Measurements from ENCODE around the gene ADAMTSL5. TPM values are rescaled to one million over a fixed set of nuclear protein-coding genes. Genes with fewer than 3 reads are reported as not detected.

The ADAMTSL5 gene
- 1 to 10 TPM; 2.9 to 3.5 TPM for total RNA-seq

DNA sequence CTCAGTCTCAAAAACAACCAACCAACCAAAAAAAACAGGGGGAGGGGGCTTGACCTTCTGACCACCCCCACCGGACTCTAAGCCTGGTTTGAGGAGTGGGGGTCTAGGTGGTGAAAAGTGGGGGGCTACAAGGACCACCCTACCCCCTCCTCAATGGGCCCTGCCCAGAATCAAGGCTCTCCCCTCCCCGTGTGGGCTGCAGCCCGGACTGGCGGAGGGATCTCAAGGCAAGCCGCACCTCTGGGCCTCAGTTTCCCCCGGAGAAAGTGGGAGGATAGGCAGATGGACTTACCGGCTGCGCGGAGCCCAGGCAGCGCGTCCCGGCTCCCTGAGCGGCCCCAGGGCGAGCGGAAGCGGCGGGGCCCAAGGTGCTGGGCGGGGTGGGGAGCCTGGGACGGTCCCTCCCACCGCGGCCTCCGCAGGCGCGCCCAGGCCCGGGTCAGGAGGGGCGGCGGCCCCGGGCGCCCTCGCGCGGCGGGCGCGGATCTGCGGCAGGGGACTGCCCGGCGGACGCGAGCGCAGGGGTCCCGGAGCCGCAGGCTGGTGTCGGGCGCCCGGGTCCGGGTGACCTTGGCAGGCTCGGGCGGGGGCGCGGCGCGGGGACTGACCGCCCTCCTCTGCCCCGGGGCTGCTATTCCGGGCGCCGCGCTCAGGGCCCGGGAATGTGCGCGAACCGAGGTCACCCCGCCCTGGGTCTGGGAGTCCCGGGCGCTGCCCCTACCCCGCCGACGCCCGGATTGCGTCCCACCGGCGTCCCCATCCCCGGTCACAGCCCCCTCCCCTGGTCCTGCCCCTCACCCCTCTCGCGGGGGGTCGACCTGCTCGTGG, at the start of gene ADAMTSL5:
Gene ADAMTSL5 (minus strand): TSS at position 349 of the 828 bp plus-strand sequence. CDS start 2,076 bp downstream, outside the sequence.
- DNase-seq: peak; percentile 78
- no peaks in the 10 kb centered on the region for H3K36me3 Mint-ChIP-seq (ENCODE audit: low read depth)
- peak within 1 kb of the TSS; percentile 66 for H3K4me3 Mint-ChIP-seq
- no peak within 1 kb of the TSS for H3K27ac Mint-ChIP-seq
- peaks cover 14% of the 10 kb centered on the region for H3K4me1 Mint-ChIP-seq
- no peaks in the 10 kb centered on the region for H3K9me3 Mint-ChIP-seq
- ChIA-PET CTCF (no interaction called here), POLR2A (no interaction called here)
- peaks cover 13% of the 10 kb centered on the region for H3K27me3 Mint-ChIP-seq

- Mint-ChIP-seq H3K9me3 (no peaks in the 10 kb centered on the region), H3K27me3 (no peaks in the 10 kb centered on the region), H3K4me1 (no peaks in the 10 kb centered on the region), H3K36me3 (ENCODE audit: low read depth) (no peaks in the 10 kb centered on the region), H3K4me3 (no peak overlapping the region), H3K27ac (no peak overlapping the region)
- ChIA-PET POLR2A (no interaction called here), CTCF (no interaction called here)
- no peak for DNase-seq
Observed at GRCh38 chr19:1561236-1561842, 48.5 kb upstream of the ADAMTSL5 start.

- CTCF ChIA-PET: no interaction called here
- no peaks in the 10 kb centered on the region for H3K36me3 Mint-ChIP-seq (ENCODE audit: low read depth)
- no peak overlapping the region for H3K4me3 Mint-ChIP-seq
- no peak for DNase-seq
- H3K27ac Mint-ChIP-seq: no peak overlapping the region
- H3K27me3 Mint-ChIP-seq: no peaks in the 10 kb centered on the region
- no peaks in the 10 kb centered on the region for H3K4me1 Mint-ChIP-seq
- H3K9me3 Mint-ChIP-seq: no peaks in the 10 kb centered on the region
- POLR2A ChIA-PET: no interaction called here
Observed at GRCh38 chr19:1560286-1560882, 47.6 kb upstream of the ADAMTSL5 start.

- Mint-ChIP-seq H3K27ac (no peak overlapping the region), H3K4me3 (no peak overlapping the region), H3K27me3 (no peaks in the 10 kb centered on the region), H3K9me3 (no peaks in the 10 kb centered on the region), H3K4me1 (no peaks in the 10 kb centered on the region), H3K36me3 (ENCODE audit: low read depth) (no peaks in the 10 kb centered on the region)
- no peak for DNase-seq
- ChIA-PET POLR2A (no interaction called here), CTCF (no interaction called here)
Observed at GRCh38 chr19:1558552-1558951, 45.7 kb upstream of the ADAMTSL5 start.

DNA sequence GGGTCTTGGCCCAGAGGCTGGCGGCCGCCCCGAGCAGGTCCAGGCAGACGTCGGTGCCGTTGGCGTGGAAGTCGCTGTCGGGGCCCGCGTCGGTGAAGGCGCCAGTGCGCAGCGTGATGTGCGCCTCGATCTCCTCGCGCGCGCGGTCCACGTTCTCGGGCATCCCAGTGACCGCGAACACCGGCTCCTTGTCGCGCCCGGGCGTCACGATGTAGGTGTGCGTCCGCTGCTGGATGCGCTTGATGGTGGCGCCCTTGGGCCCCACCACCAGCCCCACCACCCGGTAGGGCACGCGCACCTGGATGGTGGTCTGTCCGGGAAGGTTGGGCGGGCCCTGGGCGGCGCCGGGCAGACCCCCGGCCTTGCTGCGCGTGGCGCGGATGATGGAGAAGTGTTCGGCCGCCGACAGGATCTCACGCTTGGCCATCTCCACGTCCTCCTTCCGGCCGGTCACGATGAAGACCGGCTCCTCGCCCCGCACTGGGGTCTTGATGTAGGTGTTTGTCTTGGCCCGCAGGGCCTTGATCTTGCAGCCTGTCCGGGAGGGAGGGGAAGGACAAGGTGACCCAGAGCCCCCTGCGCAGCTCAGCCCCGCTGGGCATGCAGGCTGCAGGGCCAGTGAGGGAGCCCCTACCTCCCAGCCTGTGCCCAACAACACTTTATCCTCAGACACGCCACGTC, 43.7 kb upstream of the ADAMTSL5 start:
- no peak for DNase-seq
- ChIA-PET CTCF (no interaction called here), POLR2A (no interaction called here)
- Mint-ChIP-seq H3K27ac (no peak overlapping the region), H3K4me1 (no peaks in the 10 kb centered on the region), H3K27me3 (peaks cover 3% of the 10 kb centered on the region), H3K4me3 (no peak overlapping the region), H3K9me3 (no peaks in the 10 kb centered on the region), H3K36me3 (ENCODE audit: low read depth) (no peaks in the 10 kb centered on the region)

- H3K4me1 Mint-ChIP-seq: no peaks in the 10 kb centered on the region
- peaks cover 3% of the 10 kb centered on the region for H3K27me3 Mint-ChIP-seq
- DNase-seq: no peak
- ChIA-PET CTCF (no interaction called here), POLR2A (no interaction called here)
- H3K27ac Mint-ChIP-seq: no peak overlapping the region
- no peaks in the 10 kb centered on the region for H3K36me3 Mint-ChIP-seq (ENCODE audit: low read depth)
- H3K9me3 Mint-ChIP-seq: no peaks in the 10 kb centered on the region
- no peak overlapping the region for H3K4me3 Mint-ChIP-seq
Observed at GRCh38 chr19:1555487-1556389, 42.9 kb upstream of the ADAMTSL5 start.

DNA sequence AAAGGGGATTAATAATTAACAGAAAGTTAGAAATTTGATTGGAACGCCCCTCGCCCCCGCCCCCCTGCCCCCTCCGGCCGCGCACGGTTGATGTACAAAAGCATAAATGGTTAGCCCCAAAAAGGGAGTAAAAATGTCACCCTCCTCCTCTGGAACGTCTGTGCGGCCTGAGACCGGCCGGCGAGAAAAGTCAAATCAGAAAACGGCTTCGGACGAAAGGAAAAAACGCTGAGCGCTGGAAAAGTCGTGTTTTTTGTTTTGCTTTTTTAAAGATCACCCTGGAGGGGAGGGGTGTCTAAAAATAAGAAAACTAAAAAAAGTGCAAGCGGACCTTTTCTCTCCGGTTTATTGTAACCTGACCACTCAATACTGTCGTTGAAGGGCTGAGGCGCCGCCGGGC, 42.1 kb upstream of the ADAMTSL5 start:
- Mint-ChIP-seq H3K27ac (no peak overlapping the region), H3K4me1 (no peaks in the 10 kb centered on the region), H3K4me3 (no peak overlapping the region), H3K9me3 (no peaks in the 10 kb centered on the region), H3K27me3 (peaks cover 3% of the 10 kb centered on the region), H3K36me3 (ENCODE audit: low read depth) (no peaks in the 10 kb centered on the region)
- no peak for DNase-seq
- CTCF ChIA-PET: no interaction called here
- POLR2A ChIA-PET: no interaction called here

DNA sequence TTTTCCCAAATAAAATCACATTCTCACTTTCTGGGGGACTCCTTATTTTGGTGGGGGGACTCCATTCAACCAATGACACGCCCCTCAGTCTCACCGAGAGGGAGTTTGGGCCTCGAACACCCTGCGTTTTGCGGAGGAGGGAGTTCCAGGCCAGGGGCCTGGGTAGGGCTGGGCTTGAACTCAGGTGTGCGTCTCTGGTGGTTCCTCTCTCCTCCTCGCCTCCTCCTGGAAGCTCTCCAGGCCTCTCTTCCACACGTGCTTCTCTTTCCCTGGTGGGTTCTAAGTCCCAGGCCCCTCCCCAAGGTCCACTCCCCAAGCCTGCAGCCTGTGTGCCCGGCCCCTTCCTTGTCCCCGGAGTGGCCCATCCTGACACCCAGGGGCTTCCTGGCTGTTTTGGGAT, 40.6 kb upstream of the ADAMTSL5 start:
- no peak overlapping the region for H3K27ac Mint-ChIP-seq
- H3K9me3 Mint-ChIP-seq: no peaks in the 10 kb centered on the region
- ChIA-PET POLR2A (no interaction called here), CTCF (no interaction called here)
- H3K4me3 Mint-ChIP-seq: no peak overlapping the region
- no peaks in the 10 kb centered on the region for H3K4me1 Mint-ChIP-seq
- no peaks in the 10 kb centered on the region for H3K36me3 Mint-ChIP-seq (ENCODE audit: low read depth)
- H3K27me3 Mint-ChIP-seq: peaks cover 3% of the 10 kb centered on the region
- no peak for DNase-seq

- H3K9me3 Mint-ChIP-seq: no peaks in the 10 kb centered on the region
- H3K36me3 Mint-ChIP-seq (ENCODE audit: low read depth): no peaks in the 10 kb centered on the region
- ChIA-PET POLR2A (no interaction called here), CTCF (interaction anchor here (0.6 kb wide), 1 partner anchor 273 kb away, joined by 3 read pairs; no protein-coding TSS in a partner anchor)
- DNase-seq: no peak
- peaks cover under 1% of the 10 kb centered on the region for H3K4me1 Mint-ChIP-seq
- no peak overlapping the region for H3K4me3 Mint-ChIP-seq
- H3K27ac Mint-ChIP-seq: no peak overlapping the region
- H3K27me3 Mint-ChIP-seq: peaks cover 7% of the 10 kb centered on the region
Observed at GRCh38 chr19:1551068-1552040, 38.5 kb upstream of the ADAMTSL5 start.

GRCh38 chr19:1549332-1549945, 36.6 kb upstream of the ADAMTSL5 start:
- Mint-ChIP-seq H3K4me3 (no peak overlapping the region), H3K27ac (no peak overlapping the region), H3K36me3 (ENCODE audit: low read depth) (no peaks in the 10 kb centered on the region), H3K9me3 (no peaks in the 10 kb centered on the region), H3K4me1 (peaks cover 4% of the 10 kb centered on the region), H3K27me3 (peaks cover 14% of the 10 kb centered on the region)
- CTCF ChIA-PET: no interaction called here
- DNase-seq: no peak
- POLR2A ChIA-PET: no interaction called here

- no peaks in the 10 kb centered on the region for H3K9me3 Mint-ChIP-seq
- H3K36me3 Mint-ChIP-seq (ENCODE audit: low read depth): no peaks in the 10 kb centered on the region
- H3K27me3 Mint-ChIP-seq: peaks cover 13% of the 10 kb centered on the region
- no peak overlapping the region for H3K4me3 Mint-ChIP-seq
- ChIA-PET CTCF (interaction anchor here (0.9 kb wide), 1 partner anchor 26 kb away, joined by 3 read pairs; no protein-coding TSS in a partner anchor), POLR2A (no interaction called here)
- DNase-seq: no peak
- H3K4me1 Mint-ChIP-seq: no peaks in the 10 kb centered on the region
- no peak overlapping the region for H3K27ac Mint-ChIP-seq
Observed at GRCh38 chr19:1540365-1540925, 27.6 kb upstream of the ADAMTSL5 start.

Data from activated CD4-positive, alpha-beta memory T cell treated with anti-CD3 and anti-CD28 coated beads, Interleukin-2, amount 10 ng/mL, durations not matched to agents 7 days and 5 days (primary cell).